Measurements from ENCODE around the gene SLC15A4. TPM values are rescaled to one million over a fixed set of nuclear protein-coding genes. Genes with fewer than 3 reads are reported as not detected.

Gene SLC15A4
- total RNA-seq, 4 donors from 2014 or later, result 28.1 to 49.9 (median 45.8) TPM

DNA sequence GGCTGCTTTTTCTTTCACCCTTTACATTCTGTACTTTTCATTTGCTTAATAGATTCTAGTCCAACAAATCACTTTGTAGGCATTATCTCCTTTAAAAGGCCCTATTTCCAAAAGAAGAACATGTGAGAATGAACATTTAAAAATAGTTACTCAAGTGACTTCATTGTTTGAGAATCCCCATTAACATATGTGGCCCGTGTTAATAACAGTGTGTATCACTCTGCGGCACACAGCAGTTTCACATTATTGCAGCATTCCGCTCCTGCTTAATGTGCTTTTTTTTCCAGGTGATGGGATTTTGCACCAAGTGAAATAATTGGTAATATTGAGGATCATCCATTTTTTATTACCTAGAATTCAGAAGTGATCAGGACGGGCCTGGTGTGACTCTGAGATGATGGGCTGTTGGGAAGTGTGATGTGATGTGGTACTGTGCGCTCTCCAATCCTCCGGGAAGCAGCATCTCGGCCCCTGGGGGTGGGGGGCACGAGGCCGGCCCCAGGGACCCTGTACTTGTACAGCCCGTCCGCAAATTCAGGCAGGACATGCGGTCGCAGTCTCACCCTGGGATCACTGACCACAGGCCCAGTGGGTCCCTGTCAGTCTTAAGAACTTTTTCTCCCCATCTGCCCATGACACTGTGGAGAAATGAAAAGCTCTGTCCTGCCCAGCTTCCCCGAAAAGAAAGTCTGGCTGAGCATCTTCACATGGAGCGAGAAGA, 32.9 kb downstream of the SLC15A4 start:
- H3K36me3 ChIP-seq, result peaks cover 0 to 54% of the 10 kb centered on the region in 2 donors
- no peaks in the 10 kb centered on the region for H3K9me3 ChIP-seq
- H3K4me1 ChIP-seq, result peaks cover 0 to 6% (median 0%) of the 10 kb centered on the region in 3 donors
- H3K27ac ChIP-seq, result no peak overlapping the region
- H3K27me3 ChIP-seq, result no peaks in the 10 kb centered on the region
- TF ChIP-seq POLR2A (IDR thresholded peaks at IDR 0.05) (no peak), EP300 (IDR thresholded peaks at IDR 0.05) (no peak), POLR2AphosphoS5 (IDR thresholded peaks at IDR 0.05) (no peak)
- TF ChIP-seq, protein P1, sequence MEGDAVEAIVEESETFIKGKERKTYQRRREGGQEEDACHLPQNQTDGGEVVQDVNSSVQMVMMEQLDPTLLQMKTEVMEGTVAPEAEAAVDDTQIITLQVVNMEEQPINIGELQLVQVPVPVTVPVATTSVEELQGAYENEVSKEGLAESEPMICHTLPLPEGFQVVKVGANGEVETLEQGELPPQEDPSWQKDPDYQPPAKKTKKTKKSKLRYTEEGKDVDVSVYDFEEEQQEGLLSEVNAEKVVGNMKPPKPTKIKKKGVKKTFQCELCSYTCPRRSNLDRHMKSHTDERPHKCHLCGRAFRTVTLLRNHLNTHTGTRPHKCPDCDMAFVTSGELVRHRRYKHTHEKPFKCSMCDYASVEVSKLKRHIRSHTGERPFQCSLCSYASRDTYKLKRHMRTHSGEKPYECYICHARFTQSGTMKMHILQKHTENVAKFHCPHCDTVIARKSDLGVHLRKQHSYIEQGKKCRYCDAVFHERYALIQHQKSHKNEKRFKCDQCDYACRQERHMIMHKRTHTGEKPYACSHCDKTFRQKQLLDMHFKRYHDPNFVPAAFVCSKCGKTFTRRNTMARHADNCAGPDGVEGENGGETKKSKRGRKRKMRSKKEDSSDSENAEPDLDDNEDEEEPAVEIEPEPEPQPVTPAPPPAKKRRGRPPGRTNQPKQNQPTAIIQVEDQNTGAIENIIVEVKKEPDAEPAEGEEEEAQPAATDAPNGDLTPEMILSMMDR (IDR thresholded peaks at IDR 0.05), result no peak
- ATAC-seq, result no peak
- WGBS, 2 donors (ENCODE audit: low coverage in 1 of 2), result 57 to 82% methylated on average over 5 to 7 of the region's 15 CpGs
- H3K4me3 ChIP-seq, result no peak overlapping the region

DNA sequence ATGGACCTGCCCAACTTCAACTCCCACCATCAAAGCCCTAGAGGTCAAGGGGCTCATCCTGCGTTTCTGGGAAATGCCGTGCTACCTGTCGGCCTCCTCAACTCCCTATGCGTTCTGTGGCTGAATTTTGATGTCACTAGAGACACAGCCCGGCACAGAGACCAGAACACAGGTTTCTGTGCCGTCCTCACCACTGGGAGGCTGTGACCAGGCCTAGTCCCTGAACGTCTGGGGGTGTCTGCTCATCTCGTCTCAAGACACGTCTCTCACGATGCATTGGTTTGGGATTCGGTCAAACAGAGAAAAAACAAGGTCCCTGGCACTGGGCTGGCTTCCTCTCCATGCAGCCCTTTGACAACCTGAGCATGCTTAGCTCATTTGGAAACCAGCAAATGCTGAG, 33.5 kb downstream of the SLC15A4 start:
- TF ChIP-seq POLR2A (IDR thresholded peaks at IDR 0.05) (no peak), EP300 (IDR thresholded peaks at IDR 0.05) (no peak), POLR2AphosphoS5 (IDR thresholded peaks at IDR 0.05) (no peak)
- TF ChIP-seq, protein P1 (IDR thresholded peaks at IDR 0.05), result no peak

DNA sequence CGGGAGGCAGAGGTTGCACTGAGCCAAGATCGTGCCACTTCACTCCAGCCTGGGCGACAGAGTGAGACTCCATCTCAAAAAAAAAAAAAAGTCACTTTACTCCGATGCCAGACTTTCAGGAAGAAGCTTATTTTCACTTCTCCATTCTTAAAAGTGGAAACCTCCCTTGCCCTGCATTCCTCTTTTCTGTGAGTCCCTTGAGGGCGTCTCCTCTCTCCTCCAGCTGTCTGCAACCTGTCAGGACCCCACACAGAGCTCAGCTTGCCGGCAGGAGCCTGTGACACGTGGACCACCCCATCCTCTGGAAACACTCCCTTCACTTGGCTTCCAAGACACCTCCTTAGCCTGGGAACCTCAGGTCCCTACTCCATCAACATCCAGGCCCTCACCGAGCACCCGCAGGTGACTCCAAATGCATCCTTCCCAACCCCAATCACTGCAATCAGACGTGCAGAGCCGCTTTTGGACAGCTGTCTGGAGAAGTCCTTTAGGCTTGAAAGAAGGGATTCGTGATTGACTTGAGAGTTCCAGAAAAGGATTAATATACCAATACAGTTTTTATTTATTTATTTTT, 34.3 kb downstream of the SLC15A4 start:
- TF ChIP-seq POLR2AphosphoS5 (IDR thresholded peaks at IDR 0.05) (no peak), POLR2A (IDR thresholded peaks at IDR 0.05) (no peak)
- TF ChIP-seq, protein P1 (IDR thresholded peaks at IDR 0.05), result no peak
- ATAC-seq, result no peak
- Histone ChIP-seq H3K27me3 (no peaks in the 10 kb centered on the region), H3K36me3 (peaks cover 0 to 40% of the 10 kb centered on the region in 2 donors), H3K4me1 (peaks cover 0 to 2% (median 0%) of the 10 kb centered on the region in 3 donors), H3K4me3 (no peak overlapping the region), H3K9me3 (no peaks in the 10 kb centered on the region), H3K27ac (no peak overlapping the region)
- 64 to 70% methylated on average over 6 to 12 of the region's 12 CpGs for WGBS, 2 donors (ENCODE audit: low coverage in 1 of 2)

More for the DNA sequence above, 33.5 kb downstream of the SLC15A4 start:
- H3K4me3 ChIP-seq, result no peak overlapping the region
- no peak overlapping the region for H3K27ac ChIP-seq
- no peaks in the 10 kb centered on the region for H3K9me3 ChIP-seq
- no peaks in the 10 kb centered on the region for H3K27me3 ChIP-seq
- 67 to 77% methylated on average over 3 to 9 of the region's 11 CpGs for WGBS, 2 donors (ENCODE audit: low coverage in 1 of 2)
- H3K36me3 ChIP-seq, result peaks cover 0 to 48% of the 10 kb centered on the region in 2 donors
- peaks cover 0 to 6% (median 0%) of the 10 kb centered on the region in 3 donors for H3K4me1 ChIP-seq
- ATAC-seq, result no peak

DNA sequence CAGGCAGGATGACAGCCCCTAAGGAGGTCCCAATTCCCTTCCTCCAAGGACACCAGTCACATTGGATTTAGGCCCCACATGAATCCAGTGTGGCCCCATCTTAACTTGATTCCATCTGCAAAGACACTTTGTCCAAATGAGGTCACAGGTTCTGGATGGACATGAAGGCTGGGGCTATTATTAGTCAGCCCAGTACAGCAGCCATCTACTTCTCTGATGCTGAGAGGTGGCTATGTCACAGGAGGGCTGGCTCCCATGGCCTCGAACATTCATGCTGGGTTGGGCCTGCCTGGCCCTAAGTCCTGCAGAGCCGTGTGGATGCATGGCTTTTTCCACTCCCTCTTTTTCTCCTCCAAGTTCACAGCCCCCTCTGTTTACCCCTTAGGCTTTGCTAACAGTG, 35.9 kb downstream of the SLC15A4 start:
- H3K36me3 ChIP-seq, result peaks cover 0 to 24% of the 10 kb centered on the region in 2 donors
- no peaks in the 10 kb centered on the region for H3K27me3 ChIP-seq
- H3K9me3 ChIP-seq, result no peaks in the 10 kb centered on the region
- TF ChIP-seq EP300 (IDR thresholded peaks at IDR 0.05) (no peak), POLR2AphosphoS5 (IDR thresholded peaks at IDR 0.05) (no peak), POLR2A (IDR thresholded peaks at IDR 0.05) (no peak)
- TF ChIP-seq, protein P1 (IDR thresholded peaks at IDR 0.05), result no peak
- H3K27ac ChIP-seq, result no peak overlapping the region
- no peak for ATAC-seq
- 71% methylated on average over 2 of the region's 2 CpGs; no CpG with 5 or more reads in 1 of the 2 donors for WGBS, 2 donors (ENCODE audit: low coverage in 1 of 2)
- H3K4me3 ChIP-seq, result no peak overlapping the region
- H3K4me1 ChIP-seq, result no peaks in the 10 kb centered on the region

Data from gastroesophageal sphincter (tissue), 4 donors.